Gastroesophageal sphincter (tissue), 4 donors: ENCODE results near the gene GCHFR. TPM values are rescaled to one million over a fixed set of nuclear protein-coding genes. Genes with fewer than 3 reads are reported as not detected.

Experiments
- ATAC-seq: fragments of 150-250 bp; one replicate; pipeline ENCODE4 v1.9.1; 2016; ENCODE audit warnings: mild to moderate bottlenecking, moderate library complexity
- H3K27ac ChIP-seq, 4 donors: fragments of 200-600 bp; sonication (generic) in 3 of 4; 1 replicate in 3 of 4; 2 replicates in 1 of 4; pipeline ENCODE4 v1.5.1; 2016 to 2019
- H3K27me3 ChIP-seq: fragments of 200-600 bp; sonication (generic); one replicate; pipeline ENCODE4 v1.5.1; 2019
- H3K36me3 ChIP-seq, 2 donors: fragments of 200-600 bp; sonication (generic); one replicate each; pipeline ENCODE4 v1.5.1; 2019; ENCODE audit warnings: control low read depth in 1 of 2
- H3K4me1 ChIP-seq, 3 donors: fragments of 200-600 bp; sonication (generic); 1 replicate in 2 of 3; 2 replicates in 1 of 3; pipeline ENCODE4 v1.5.1; 2016 to 2019; ENCODE audit warnings: control low read depth in 2 of 3
- H3K4me3 ChIP-seq, 2 donors: fragments of 200-600 bp; sonication (generic); one replicate each; pipeline ENCODE4 v1.5.1; 2019; ENCODE audit warnings: mild to moderate bottlenecking in 1 of 2, moderate library complexity in 1 of 2
- H3K9me3 ChIP-seq, 3 donors: fragments of 200-600 bp; sonication (generic); one replicate each; pipeline ENCODE4 v1.5.1; 2017 to 2019; ENCODE audit warnings: control low read depth in 2 of 3
- EP300 ChIP-seq: sonication (generic); formaldehyde crosslinking; IDR thresholded peaks from one replicate; pipeline ENCODE4 v1.6.1; 2017; ENCODE audit warnings: antibody characterized with exemption, mild to moderate bottlenecking
- POLR2A ChIP-seq, 2 donors: fragments of 450-650 bp; IDR thresholded peaks; one replicate each; pipeline ENCODE4 v1.6.1; 2017; ENCODE audit warnings: antibody characterized with exemption in 2 of 2, mild to moderate bottlenecking in 2 of 2, moderate library complexity in 1 of 2
- POLR2AphosphoS5 ChIP-seq: sonication (generic); formaldehyde crosslinking; IDR thresholded peaks from one replicate; pipeline ENCODE4 v1.6.1; 2017; ENCODE audit warnings: antibody characterized with exemption
- WGBS, 2 donors: methylation state at CpG; one replicate each; pipeline ENCODE4 v1.1.5; 2018; ENCODE audit warnings: low coverage in 1 of 2; 5-methylcytosine and 5-hydroxymethylcytosine counted together
- total RNA-seq, 4 donors: library from RNA; depleted of rRNA; stranded (reverse); fragments of >200 nt; gene quantifications; one replicate each; pipeline ENCODE4 v1.1.0, GENCODE V29; 2016
- TF ChIP-seq, protein P1 (sequence below), 4 experiments: fragments of 200-600 bp in 2 of 4; fragments of 450-650 bp in 2 of 4; sonication (generic) in 1 of 4; IDR thresholded peaks; one replicate each; pipeline ENCODE4 v1.5.1; 2017 to 2019; ENCODE audit warnings: antibody characterized with exemption in 4 of 4, mild to moderate bottlenecking in 2 of 4, moderate library complexity in 2 of 4

GCHFR gene
- total RNA-seq, 4 donors from 2014 or later = 5.8 to 12.1 (median 6.9) TPM

DNA sequence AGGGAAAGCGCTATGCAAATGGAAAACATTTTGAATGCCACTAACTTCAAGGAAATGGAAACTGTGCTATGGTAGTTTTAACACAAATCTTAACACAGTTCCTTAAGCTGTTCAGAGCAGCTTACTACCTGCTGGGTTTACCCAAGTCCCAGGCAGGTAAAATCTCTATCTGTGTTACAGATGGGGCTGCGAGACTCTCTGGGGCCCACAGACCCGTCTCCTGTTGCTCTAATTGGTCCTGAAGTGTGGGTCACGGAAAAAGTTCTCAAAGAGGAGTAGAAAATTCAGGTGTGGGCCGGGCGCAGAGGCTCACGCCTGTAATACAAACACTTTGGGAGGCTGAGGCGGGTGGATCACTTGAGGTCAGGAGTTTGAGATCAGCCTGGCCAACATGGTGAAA, 26.1 kb downstream of the GCHFR start:
- 80 to 100% methylated on average over 1 to 7 of the region's 8 CpGs for WGBS, 2 donors
- H3K27me3 ChIP-seq = no peaks in the 10 kb centered on the region
- ATAC-seq = no peak
- TF ChIP-seq POLR2A (IDR thresholded peaks at IDR 0.05) (no peak), POLR2AphosphoS5 (no peak), EP300 (no peak)
- TF ChIP-seq, protein P1, sequence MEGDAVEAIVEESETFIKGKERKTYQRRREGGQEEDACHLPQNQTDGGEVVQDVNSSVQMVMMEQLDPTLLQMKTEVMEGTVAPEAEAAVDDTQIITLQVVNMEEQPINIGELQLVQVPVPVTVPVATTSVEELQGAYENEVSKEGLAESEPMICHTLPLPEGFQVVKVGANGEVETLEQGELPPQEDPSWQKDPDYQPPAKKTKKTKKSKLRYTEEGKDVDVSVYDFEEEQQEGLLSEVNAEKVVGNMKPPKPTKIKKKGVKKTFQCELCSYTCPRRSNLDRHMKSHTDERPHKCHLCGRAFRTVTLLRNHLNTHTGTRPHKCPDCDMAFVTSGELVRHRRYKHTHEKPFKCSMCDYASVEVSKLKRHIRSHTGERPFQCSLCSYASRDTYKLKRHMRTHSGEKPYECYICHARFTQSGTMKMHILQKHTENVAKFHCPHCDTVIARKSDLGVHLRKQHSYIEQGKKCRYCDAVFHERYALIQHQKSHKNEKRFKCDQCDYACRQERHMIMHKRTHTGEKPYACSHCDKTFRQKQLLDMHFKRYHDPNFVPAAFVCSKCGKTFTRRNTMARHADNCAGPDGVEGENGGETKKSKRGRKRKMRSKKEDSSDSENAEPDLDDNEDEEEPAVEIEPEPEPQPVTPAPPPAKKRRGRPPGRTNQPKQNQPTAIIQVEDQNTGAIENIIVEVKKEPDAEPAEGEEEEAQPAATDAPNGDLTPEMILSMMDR (IDR thresholded peaks at IDR 0.05) = no peak
- H3K36me3 ChIP-seq = peaks cover 0 to 26% of the 10 kb centered on the region in 2 donors
- H3K4me3 ChIP-seq = no peak overlapping the region
- H3K27ac ChIP-seq = no peak overlapping the region
- peaks cover 0 to 23% (median 8%) of the 10 kb centered on the region in 3 donors for H3K4me1 ChIP-seq
- no peaks in the 10 kb centered on the region for H3K9me3 ChIP-seq

DNA sequence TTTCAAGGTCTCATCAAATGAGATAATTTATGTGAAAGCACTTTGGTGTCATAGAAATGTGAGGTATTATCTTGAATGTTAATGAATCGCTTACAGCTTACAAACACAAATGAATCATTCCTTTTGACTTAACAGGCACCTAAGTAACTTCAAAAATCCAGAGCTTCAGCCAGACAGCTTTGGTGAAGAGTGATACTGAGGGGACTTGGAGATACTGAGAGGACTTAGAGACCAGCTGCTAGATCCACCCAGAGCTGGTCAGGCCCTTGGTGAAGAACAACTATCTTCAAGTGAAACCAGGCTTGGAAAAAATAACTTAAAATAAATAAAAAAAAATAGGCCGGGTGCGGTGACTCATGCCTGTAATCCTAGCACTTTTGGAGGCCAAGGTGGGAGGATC, 26.9 kb downstream of the GCHFR start:
- peaks cover 0 to 31% (median 8%) of the 10 kb centered on the region in 3 donors for H3K4me1 ChIP-seq

DNA sequence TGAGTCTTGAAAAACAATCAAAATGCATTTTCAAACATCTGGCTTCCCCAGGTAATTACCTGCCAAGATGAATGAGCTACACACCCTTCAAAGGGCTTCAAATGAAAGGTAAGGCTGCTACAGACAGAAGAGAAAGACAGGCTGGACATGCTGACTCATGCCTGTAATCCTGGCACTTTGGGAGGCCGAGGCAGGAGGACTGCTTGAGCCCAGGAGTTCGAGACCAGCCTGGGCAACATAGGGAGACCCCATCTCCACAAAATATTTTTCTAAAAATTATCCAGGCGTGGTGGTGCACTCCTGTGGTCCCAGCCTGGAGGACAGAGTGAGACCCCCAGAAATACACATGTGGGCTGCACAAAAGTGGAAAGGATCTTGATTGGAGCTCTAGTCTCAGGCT, 28.5 kb downstream of the GCHFR start:
- 88 to 100% methylated on average over 1 to 3 of the region's 3 CpGs for WGBS, 2 donors
- no peak for ATAC-seq

More for the DNA sequence above, 26.9 kb downstream of the GCHFR start:
- Histone ChIP-seq H3K4me3 (no peak overlapping the region), H3K9me3 (no peaks in the 10 kb centered on the region), H3K36me3 (peaks cover 0 to 26% of the 10 kb centered on the region in 2 donors), H3K27ac (no peak overlapping the region), H3K27me3 (no peaks in the 10 kb centered on the region)
- 53 to 58% methylated on average over 3 of the region's 3 CpGs for WGBS, 2 donors
- no peak for ATAC-seq
- TF ChIP-seq, protein P1 (IDR thresholded peaks at IDR 0.05) = no peak
- TF ChIP-seq EP300 = no peak
- TF ChIP-seq POLR2AphosphoS5 = no peak
- TF ChIP-seq POLR2A (IDR thresholded peaks at IDR 0.05) = no peak

DNA sequence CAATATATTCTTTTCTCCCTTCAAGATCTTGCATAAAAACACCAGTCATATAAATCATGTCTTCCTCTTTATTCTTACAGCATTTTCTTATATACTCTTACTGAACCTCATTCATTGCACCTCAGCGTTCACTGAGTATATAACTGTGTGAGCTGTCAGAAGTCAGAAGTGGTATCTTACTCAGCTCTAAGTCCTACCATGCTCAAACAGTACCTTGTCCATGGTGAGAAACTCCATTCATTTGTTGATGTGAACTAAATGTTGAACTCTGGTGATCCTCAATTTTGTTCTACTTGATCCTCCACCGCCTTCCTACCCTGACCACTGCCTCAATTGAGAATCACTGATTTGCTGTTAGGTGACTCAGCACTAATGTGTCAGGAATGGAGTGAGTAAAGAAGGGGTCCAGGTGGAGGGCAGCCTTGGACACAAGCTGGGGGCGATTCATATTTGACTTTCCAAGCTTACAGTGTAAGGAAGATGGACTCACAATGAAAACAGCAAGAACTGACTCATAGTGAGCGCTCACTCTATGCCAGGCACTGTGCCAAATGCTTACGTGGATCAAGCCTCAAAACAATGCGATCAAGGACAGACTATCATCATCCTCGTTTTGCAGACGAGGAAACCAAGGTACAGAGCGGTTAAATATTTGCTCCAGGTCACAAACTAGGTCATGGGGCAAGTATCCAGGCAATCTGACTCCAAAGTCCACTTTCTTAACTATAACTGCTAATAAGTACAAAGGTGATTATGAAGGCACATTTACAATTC, 29.5 kb downstream of the GCHFR start:
- H3K27me3 ChIP-seq = no peaks in the 10 kb centered on the region
- H3K4me1 ChIP-seq = peaks cover 0 to 29% (median 2%) of the 10 kb centered on the region in 3 donors
- no peak overlapping the region for H3K27ac ChIP-seq
- TF ChIP-seq, protein P1 (IDR thresholded peaks at IDR 0.05) = no peak
- no peak for TF ChIP-seq EP300
- TF ChIP-seq POLR2AphosphoS5 = no peak
- no peak for TF ChIP-seq POLR2A (IDR thresholded peaks at IDR 0.05)
- H3K36me3 ChIP-seq = peaks cover 0 to 29% of the 10 kb centered on the region in 2 donors
- no peak overlapping the region for H3K4me3 ChIP-seq
- no peak for ATAC-seq
- no peaks in the 10 kb centered on the region for H3K9me3 ChIP-seq
- WGBS, 2 donors = 62 to 90% methylated on average over 5 to 9 of the region's 9 CpGs

More for the DNA sequence above, 28.5 kb downstream of the GCHFR start:
- peaks cover 0 to 26% of the 10 kb centered on the region in 2 donors for H3K36me3 ChIP-seq
- no peaks in the 10 kb centered on the region for H3K9me3 ChIP-seq
- H3K27me3 ChIP-seq = no peaks in the 10 kb centered on the region
- H3K4me1 ChIP-seq = peaks cover 0 to 32% (median 4%) of the 10 kb centered on the region in 3 donors
- H3K4me3 ChIP-seq = no peak overlapping the region
- no peak for TF ChIP-seq POLR2AphosphoS5
- TF ChIP-seq, protein P1 (IDR thresholded peaks at IDR 0.05) = no peak
- no peak for TF ChIP-seq POLR2A (IDR thresholded peaks at IDR 0.05)
- no peak for TF ChIP-seq EP300
- no peak overlapping the region for H3K27ac ChIP-seq

DNA sequence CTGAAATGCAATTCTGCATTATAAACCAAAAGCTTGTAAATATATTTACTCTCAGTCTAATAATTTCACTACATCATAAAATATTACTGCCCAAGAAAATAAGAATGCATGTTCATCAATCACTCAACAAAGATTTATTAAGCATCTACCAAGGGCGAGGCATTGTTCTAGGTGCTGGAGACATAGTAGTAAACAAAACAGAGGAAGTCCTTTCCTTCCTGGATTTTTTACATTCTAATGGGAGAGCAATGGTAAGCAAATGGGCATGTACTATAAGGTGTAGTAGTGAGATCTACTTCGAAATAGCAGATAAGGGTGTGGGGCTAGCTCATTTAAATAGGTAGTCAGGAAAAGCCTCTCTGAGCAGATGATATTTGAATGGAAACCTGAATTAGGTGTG, 32.2 kb downstream of the GCHFR start:
- Histone ChIP-seq H3K9me3 (no peaks in the 10 kb centered on the region), H3K36me3 (peaks cover 0 to 24% of the 10 kb centered on the region in 2 donors), H3K4me1 (peaks cover 0 to 29% (median 2%) of the 10 kb centered on the region in 3 donors), H3K27me3 (no peaks in the 10 kb centered on the region), H3K4me3 (no peak overlapping the region), H3K27ac (no peak overlapping the region)
- WGBS, 2 donors = 63 to 78% methylated on average over 2 of the region's 2 CpGs
- TF ChIP-seq EP300 = no peak
- TF ChIP-seq, protein P1 (IDR thresholded peaks at IDR 0.05) = no peak
- TF ChIP-seq POLR2A (IDR thresholded peaks at IDR 0.05) = no peak
- no peak for TF ChIP-seq POLR2AphosphoS5
- no peak for ATAC-seq
